Stimulated activated memory B cell treated with anti-CD40 and anti-IgM and Interleukin-4, amounts not matched to agents 10 μg/mL and 1 μg/mL and 100 μg/mL, for 72 hours (primary cell): Measurements from ENCODE around the gene POMZP3.
"Not testable (repeated sequence)": the region's sequence is repeated elsewhere in the genome, so short reads cannot be mapped to it uniquely, and the experiment has no call there.

Experiments used
- ATAC-seq: fragments of 150-1000 bp; cut with Tn5 transposase; 2 replicates; pipeline ENCODE4 v1.10.0; 2021
- H3K27ac Mint-ChIP-seq: one replicate; pipeline ENCODE4 v1.8.0; 2022; ENCODE audit warnings: mild to moderate bottlenecking, mixed read lengths
- H3K27me3 Mint-ChIP-seq: one replicate; pipeline ENCODE4 v1.8.0; 2022; ENCODE audit warnings: mixed read lengths
- H3K36me3 Mint-ChIP-seq: one replicate; pipeline ENCODE4 v1.8.0; 2022; ENCODE audit warnings: mixed read lengths
- H3K4me1 Mint-ChIP-seq: one replicate; pipeline ENCODE4 v1.8.0; 2022; ENCODE audit warnings: mixed read lengths
- H3K4me3 Mint-ChIP-seq: one replicate; pipeline ENCODE4 v1.8.0; 2022; ENCODE audit warnings: mild to moderate bottlenecking, moderate library complexity, mixed read lengths
- H3K9me3 Mint-ChIP-seq: one replicate; pipeline ENCODE4 v1.8.0; 2022; ENCODE audit warnings: mixed read lengths

POMZP3 gene

DNA sequence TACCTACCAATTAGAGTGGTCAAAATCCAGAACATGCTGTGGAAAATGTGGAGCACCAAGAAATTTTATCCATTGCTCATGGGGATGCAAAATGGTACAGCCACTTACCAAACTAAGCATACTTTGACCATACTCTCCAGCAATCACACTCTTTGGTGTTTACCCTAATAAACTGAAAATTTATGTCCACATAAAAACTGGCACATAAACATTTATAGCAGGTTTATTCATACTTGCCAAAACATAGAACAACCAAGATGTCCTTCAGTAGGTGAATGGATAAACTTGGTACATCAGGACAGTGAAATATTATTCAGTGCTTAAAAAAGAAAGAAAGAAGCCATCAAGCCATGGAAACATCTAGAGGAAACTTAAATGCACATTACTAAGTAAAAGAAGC is 59.3 kb downstream of the POMZP3 start:
- ATAC-seq, result not testable (repeated sequence)
- peaks cover 26% of the 10 kb centered on the region for H3K4me1 Mint-ChIP-seq

DNA sequence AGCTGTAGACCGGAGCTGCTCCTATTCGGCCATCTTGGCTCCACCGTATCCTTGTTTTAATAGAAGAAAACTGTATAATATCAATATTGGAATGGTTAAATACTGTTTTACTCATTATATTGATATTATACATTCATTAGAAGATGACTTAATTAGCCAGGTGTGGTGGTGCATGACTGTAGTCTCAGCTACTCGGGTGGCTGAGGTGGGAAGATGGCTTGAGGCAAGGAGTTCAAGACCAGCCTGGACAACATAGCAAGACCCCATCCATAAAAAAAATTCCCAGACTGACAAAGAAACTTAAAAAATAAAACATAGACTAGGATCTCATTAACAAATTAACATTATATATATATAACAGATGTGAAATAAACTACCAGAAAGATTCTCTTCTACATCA is 59.8 kb downstream of the POMZP3 start:
- Mint-ChIP-seq H3K4me1 (peaks cover 26% of the 10 kb centered on the region), H3K36me3 (peaks cover 44% of the 10 kb centered on the region)
- H3K4me3 Mint-ChIP-seq, H3K27me3 Mint-ChIP-seq, ATAC-seq, H3K9me3 Mint-ChIP-seq, H3K27ac Mint-ChIP-seq: not testable (repeated sequence)

More for the DNA sequence above, 59.3 kb downstream of the POMZP3 start:
- not testable (repeated sequence) for H3K27ac Mint-ChIP-seq, H3K4me3 Mint-ChIP-seq, H3K27me3 Mint-ChIP-seq, H3K9me3 Mint-ChIP-seq
- peaks cover 44% of the 10 kb centered on the region for H3K36me3 Mint-ChIP-seq

DNA sequence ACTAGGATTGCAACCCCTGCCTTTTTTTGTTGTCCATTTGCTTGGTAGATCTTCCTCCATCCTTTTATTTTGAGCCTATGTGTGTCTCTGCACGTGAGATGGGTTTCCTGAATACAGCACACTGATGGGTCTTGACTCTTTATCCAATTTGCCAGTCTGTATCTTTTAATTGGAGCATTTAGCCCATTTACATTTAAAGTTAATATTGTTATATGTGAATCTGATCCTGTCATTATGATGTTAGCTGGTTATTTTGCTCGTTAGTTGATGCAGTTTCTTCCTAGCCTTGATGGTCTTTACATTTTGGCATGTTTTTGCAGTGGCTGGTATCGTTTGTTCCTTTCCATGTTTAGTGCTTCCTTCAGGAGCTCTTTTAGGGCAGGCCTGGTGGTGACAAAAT is 62.1 kb downstream of the POMZP3 start:
- not testable (repeated sequence) for H3K27ac Mint-ChIP-seq, H3K4me3 Mint-ChIP-seq, H3K27me3 Mint-ChIP-seq, ATAC-seq, H3K9me3 Mint-ChIP-seq
- Mint-ChIP-seq H3K4me1 (peaks cover 20% of the 10 kb centered on the region), H3K36me3 (peaks cover 43% of the 10 kb centered on the region)

DNA sequence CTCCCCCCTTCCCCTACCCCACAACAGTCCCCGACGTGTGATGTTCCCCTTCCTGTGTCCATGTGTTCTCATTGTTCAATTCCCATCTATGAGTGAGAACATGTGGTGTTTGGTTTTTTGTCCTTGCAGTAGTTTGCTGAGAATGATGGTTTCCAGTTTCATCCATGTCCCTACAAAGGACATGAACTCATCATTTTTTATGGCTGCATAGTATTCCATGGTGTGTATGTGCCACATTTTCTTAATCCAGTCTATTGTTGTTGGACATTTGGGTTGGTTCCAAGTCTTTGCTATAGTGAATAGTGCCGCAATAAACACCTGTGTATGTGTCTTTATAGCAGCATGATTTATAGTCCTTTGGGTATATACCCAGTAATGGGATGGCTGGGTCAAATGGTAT is 65.7 kb downstream of the POMZP3 start:
- H3K36me3 Mint-ChIP-seq, result peaks cover 46% of the 10 kb centered on the region

DNA sequence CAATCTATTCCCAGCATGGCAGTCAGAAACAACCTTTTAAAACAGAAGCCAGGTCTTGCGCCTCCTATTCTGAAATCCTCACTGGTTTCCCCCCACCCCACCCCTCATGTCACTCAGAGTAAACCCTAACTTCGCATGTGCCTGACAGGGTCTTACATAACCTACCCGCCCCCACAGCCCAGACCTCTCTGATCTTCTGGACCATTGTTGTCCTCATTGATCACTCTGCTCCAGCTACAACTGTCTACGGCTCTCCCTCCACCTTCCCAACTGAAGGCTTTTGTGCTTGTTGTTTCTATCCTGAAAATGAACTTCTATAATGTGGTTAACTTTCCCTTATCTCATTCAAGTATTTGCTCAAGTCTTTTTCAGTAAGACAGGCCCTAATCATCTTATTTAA is 66.9 kb downstream of the POMZP3 start:
- H3K4me1 Mint-ChIP-seq, result peaks cover 32% of the 10 kb centered on the region
- not testable (repeated sequence) for ATAC-seq, H3K9me3 Mint-ChIP-seq

More for the DNA sequence above, 65.7 kb downstream of the POMZP3 start:
- ATAC-seq, H3K9me3 Mint-ChIP-seq, H3K27ac Mint-ChIP-seq, H3K27me3 Mint-ChIP-seq, H3K4me3 Mint-ChIP-seq: not testable (repeated sequence)
- H3K4me1 Mint-ChIP-seq, result peaks cover 36% of the 10 kb centered on the region

More for the DNA sequence above, 66.9 kb downstream of the POMZP3 start:
- not testable (repeated sequence) for H3K27me3 Mint-ChIP-seq, H3K27ac Mint-ChIP-seq, H3K4me3 Mint-ChIP-seq
- peaks cover 40% of the 10 kb centered on the region for H3K36me3 Mint-ChIP-seq
